ENCODE measurements around the gene SLC16A9.
"Not testable (repeated sequence)": the region's sequence is repeated elsewhere in the genome, so short reads cannot be mapped to it uniquely, and the experiment has no call there.

SLC16A9 gene

DNA sequence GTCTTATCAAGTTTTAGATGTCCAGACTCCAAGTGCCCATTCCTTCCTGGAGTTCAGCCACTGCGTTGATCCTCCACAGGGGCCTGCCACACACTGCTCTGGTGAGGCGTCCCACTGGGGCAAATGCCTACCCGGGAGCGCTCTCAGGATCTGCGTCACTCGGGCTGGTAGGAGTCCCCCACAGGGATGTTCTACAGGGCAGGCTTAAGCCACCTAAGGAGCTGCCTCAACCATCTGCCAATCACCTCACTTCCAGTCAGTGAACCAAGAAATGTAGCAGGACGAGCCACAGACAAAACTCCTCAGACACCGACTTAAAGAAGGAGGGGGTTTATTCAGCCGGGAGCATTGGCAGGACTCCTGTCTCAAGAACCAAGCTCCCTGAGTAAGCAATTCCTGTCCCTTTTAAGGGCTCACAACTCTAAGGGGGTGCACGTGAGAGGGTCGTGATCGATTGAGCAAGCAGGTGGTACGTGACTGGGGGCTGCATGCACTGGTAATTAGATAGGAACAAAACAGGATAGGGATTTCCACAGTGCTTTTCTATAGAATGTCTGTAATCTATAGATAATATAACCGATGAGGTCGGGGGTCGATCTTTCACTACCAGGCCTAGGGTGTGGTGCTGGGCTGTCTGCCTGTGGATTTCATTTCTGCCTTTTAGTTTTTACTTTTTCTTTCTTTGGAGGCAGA, 23.8 kb upstream of the SLC16A9 start:
- not testable (repeated sequence) for H3K36me3 Mint-ChIP-seq; H3K4me3 Mint-ChIP-seq; H3K9me3 Mint-ChIP-seq (ENCODE audit: low read depth); H3K27me3 Mint-ChIP-seq; H3K27ac Mint-ChIP-seq; H3K4me1 Mint-ChIP-seq (ENCODE audit: low read depth)

- not testable (repeated sequence) for H3K27me3 Mint-ChIP-seq; H3K36me3 Mint-ChIP-seq; H3K4me1 Mint-ChIP-seq (ENCODE audit: low read depth); H3K27ac Mint-ChIP-seq; H3K9me3 Mint-ChIP-seq (ENCODE audit: low read depth); H3K4me3 Mint-ChIP-seq
These were observed 23.2 kb upstream of the SLC16A9 start for GRCh38 chr10:59732849-59733248.

GRCh38 chr10:59729167-59729566, 19.5 kb upstream of the SLC16A9 start:
- H3K9me3 Mint-ChIP-seq (ENCODE audit: low read depth) = not testable (repeated sequence)

GRCh38 chr10:59724098-59724938, 14.7 kb upstream of the SLC16A9 start:
- Mint-ChIP-seq H3K4me3 (no peak overlapping the region), H3K36me3 (no peaks in the 10 kb centered on the region)

More at GRCh38 chr10:59729167-59729566, 19.5 kb upstream of the SLC16A9 start:
- not testable (repeated sequence) for H3K27ac Mint-ChIP-seq; H3K27me3 Mint-ChIP-seq; H3K4me3 Mint-ChIP-seq; H3K4me1 Mint-ChIP-seq (ENCODE audit: low read depth); H3K36me3 Mint-ChIP-seq

GRCh38 chr10:59720377-59720776, 10.7 kb upstream of the SLC16A9 start:
- Mint-ChIP-seq H3K27me3 (peaks cover 1% of the 10 kb centered on the region), H3K27ac (no peak overlapping the region), H3K9me3 (ENCODE audit: low read depth) (peaks cover 4% of the 10 kb centered on the region), H3K4me1 (ENCODE audit: low read depth) (no peaks in the 10 kb centered on the region), H3K36me3 (no peaks in the 10 kb centered on the region), H3K4me3 (no peak overlapping the region)

More at GRCh38 chr10:59724098-59724938, 14.7 kb upstream of the SLC16A9 start:
- no peak overlapping the region for H3K27ac Mint-ChIP-seq
- no peaks in the 10 kb centered on the region for H3K4me1 Mint-ChIP-seq (ENCODE audit: low read depth)
- H3K27me3 Mint-ChIP-seq = peaks cover 1% of the 10 kb centered on the region
- H3K9me3 Mint-ChIP-seq (ENCODE audit: low read depth) = peaks cover 4% of the 10 kb centered on the region

DNA sequence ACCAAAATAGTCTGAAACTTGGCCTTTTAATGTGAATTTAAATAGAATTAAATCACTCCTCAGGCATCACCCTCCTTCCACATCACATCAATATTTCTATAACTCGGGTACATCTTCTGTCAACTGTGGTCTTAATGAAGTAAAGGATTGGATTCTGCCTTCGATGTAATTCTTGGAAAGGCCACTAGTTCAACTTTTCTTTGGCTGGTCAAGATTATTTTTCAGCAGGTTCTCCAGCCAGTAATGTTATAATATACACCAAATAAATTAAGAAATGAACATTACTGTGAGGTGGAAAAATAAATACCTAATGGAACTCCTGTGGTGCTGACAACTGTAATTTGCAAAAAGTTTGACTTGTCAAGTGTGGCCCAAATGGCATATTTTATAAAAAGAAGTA, 9.7 kb upstream of the SLC16A9 start:
- H3K4me3 Mint-ChIP-seq = no peak overlapping the region
- H3K4me1 Mint-ChIP-seq (ENCODE audit: low read depth) = no peaks in the 10 kb centered on the region
- H3K27ac Mint-ChIP-seq = no peak overlapping the region
- peaks cover 4% of the 10 kb centered on the region for H3K9me3 Mint-ChIP-seq (ENCODE audit: low read depth)
- peaks cover 4% of the 10 kb centered on the region for H3K27me3 Mint-ChIP-seq
- H3K36me3 Mint-ChIP-seq = no peaks in the 10 kb centered on the region

GRCh38 chr10:59718257-59718656, 8.6 kb upstream of the SLC16A9 start:
- Mint-ChIP-seq H3K36me3 (no peaks in the 10 kb centered on the region), H3K27ac (no peak overlapping the region), H3K27me3 (peaks cover 7% of the 10 kb centered on the region), H3K4me3 (no peak overlapping the region), H3K9me3 (ENCODE audit: low read depth) (peaks cover 4% of the 10 kb centered on the region), H3K4me1 (ENCODE audit: low read depth) (no peaks in the 10 kb centered on the region)

DNA sequence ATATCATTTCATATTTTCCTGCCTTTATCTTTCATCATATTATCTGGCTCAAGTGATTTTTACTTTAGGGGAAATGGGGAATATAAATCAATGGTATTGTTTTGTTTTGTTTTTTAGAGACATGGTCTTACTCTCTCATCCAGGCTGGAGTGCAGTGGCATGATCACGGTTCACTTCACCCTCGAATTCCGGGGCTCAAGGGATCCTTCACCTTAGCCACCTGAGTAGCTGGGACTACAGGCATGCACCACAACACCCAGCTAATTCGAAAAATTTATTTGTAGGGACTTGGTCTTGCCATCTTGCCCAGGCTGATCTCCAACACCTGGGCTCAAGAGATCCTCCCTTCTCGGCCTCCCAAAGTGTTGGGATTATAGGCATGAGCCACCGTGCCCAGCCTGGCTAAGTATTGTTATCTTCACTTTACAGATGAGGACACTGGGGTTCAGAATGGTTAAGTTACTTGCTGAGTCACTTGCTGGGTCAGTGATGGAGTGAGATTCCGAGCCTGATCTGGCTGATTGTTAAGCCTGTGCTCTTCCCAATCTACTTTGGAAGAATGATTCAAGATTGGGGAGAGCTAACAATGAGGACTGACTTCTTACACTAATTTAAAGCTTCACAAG, 3.7 kb upstream of the SLC16A9 start:
- no peak overlapping the region for H3K4me3 Mint-ChIP-seq
- H3K36me3 Mint-ChIP-seq = no peaks in the 10 kb centered on the region
- no peaks in the 10 kb centered on the region for H3K9me3 Mint-ChIP-seq (ENCODE audit: low read depth)
- no peaks in the 10 kb centered on the region for H3K4me1 Mint-ChIP-seq (ENCODE audit: low read depth)
- no peak overlapping the region for H3K27ac Mint-ChIP-seq
- H3K27me3 Mint-ChIP-seq = peaks cover 28% of the 10 kb centered on the region

DNA sequence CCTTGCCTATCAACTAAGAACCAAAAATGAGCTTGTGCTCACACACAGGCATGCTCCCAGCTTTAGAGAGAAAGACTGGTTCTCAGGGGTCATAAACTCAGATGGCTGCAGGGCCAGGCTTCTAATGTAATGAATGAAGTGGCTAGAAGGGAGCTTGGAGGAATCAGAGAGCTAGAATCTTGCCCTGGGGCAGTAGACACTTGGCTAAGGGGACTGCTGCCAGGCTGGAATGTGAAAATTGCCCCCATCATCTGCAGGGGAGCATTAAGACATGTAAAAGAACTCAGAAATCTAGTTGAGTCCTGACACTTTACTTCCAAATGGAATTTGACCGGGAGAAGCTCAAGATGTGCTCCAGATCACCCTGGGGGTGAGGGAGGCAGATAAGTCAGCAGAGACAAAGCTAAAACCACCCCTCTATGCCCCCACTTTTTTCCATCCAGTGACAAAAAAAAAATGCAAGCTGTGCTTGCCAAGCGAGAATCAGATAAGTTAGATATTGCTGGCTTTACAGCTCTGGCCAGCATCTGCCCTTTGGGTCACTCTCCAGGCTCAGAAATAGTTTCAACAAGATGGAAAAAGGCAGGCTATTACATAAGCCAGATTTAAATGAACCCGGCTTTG, 2.3 kb upstream of the SLC16A9 start:
- Mint-ChIP-seq H3K4me1 (ENCODE audit: low read depth) (no peaks in the 10 kb centered on the region), H3K9me3 (ENCODE audit: low read depth) (no peaks in the 10 kb centered on the region), H3K4me3 (no peak overlapping the region), H3K27me3 (peaks cover 33% of the 10 kb centered on the region), H3K36me3 (no peaks in the 10 kb centered on the region), H3K27ac (no peak overlapping the region)

GRCh38 chr10:59708816-59709394, 745 bp downstream of the SLC16A9 start:
- H3K4me1 Mint-ChIP-seq (ENCODE audit: low read depth) = no peaks in the 10 kb centered on the region
- H3K4me3 Mint-ChIP-seq = peak overlapping the region; percentile 46
- H3K9me3 Mint-ChIP-seq (ENCODE audit: low read depth) = no peaks in the 10 kb centered on the region
- peaks cover 44% of the 10 kb centered on the region for H3K27me3 Mint-ChIP-seq
- H3K27ac Mint-ChIP-seq = no peak overlapping the region
- H3K36me3 Mint-ChIP-seq = no peaks in the 10 kb centered on the region

- Mint-ChIP-seq H3K36me3 (no peaks in the 10 kb centered on the region), H3K4me3 (no peak overlapping the region), H3K27me3 (peaks cover 41% of the 10 kb centered on the region), H3K4me1 (ENCODE audit: low read depth) (no peaks in the 10 kb centered on the region), H3K9me3 (ENCODE audit: low read depth) (no peaks in the 10 kb centered on the region), H3K27ac (no peak overlapping the region)
These were observed 2.5 kb downstream of the SLC16A9 start for GRCh38 chr10:59706851-59707797.

DNA sequence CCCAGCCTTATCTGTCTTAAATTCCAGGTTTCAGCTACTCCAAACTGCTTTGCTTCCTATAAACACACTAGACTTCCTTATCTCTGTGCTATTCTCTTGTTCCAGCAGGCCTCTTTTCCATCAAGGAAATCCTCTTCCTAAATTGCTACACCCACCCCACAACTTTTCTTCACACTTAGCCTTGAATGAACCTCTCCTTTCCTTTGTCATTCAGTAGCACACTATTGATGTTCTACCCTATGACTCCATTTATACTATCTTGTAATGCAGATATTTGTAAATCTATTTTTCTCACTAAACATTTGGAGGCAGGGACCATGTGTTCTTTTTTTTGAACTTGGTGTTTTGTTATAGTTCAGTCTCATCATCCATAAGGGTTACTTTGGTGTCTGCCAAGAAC, 3.7 kb downstream of the SLC16A9 start:
- peaks cover 41% of the 10 kb centered on the region for H3K27me3 Mint-ChIP-seq
- H3K4me3 Mint-ChIP-seq = no peak overlapping the region
- no peaks in the 10 kb centered on the region for H3K36me3 Mint-ChIP-seq
- no peak overlapping the region for H3K27ac Mint-ChIP-seq
- no peaks in the 10 kb centered on the region for H3K9me3 Mint-ChIP-seq (ENCODE audit: low read depth)
- no peaks in the 10 kb centered on the region for H3K4me1 Mint-ChIP-seq (ENCODE audit: low read depth)

- no peak overlapping the region for H3K27ac Mint-ChIP-seq
- no peaks in the 10 kb centered on the region for H3K4me1 Mint-ChIP-seq (ENCODE audit: low read depth)
- H3K36me3 Mint-ChIP-seq = no peaks in the 10 kb centered on the region
- peaks cover 40% of the 10 kb centered on the region for H3K27me3 Mint-ChIP-seq
- H3K4me3 Mint-ChIP-seq = no peak overlapping the region
- no peaks in the 10 kb centered on the region for H3K9me3 Mint-ChIP-seq (ENCODE audit: low read depth)
These were observed 5.0 kb downstream of the SLC16A9 start for GRCh38 chr10:59704630-59705029.

DNA sequence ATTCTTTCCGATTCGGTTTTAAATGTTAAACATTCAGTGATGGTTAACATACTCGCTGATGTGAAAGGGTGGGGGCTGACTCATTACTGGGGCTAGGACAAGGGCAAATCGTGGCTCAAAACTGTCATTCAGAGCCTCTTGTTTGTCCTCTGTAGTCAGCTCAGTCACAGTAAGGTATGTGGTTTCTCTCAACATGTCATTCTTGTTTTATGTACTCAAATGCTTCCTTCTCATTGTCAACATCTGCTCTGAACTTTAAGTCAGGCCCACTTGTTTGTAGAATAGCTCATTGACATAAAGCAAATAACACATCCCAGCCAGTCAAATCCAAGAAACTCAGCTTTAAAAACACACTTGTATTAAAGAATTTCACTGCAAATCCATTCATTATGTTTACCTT, 7.3 kb downstream of the SLC16A9 start:
- Mint-ChIP-seq H3K4me3 (no peak overlapping the region), H3K36me3 (no peaks in the 10 kb centered on the region), H3K27me3 (peaks cover 36% of the 10 kb centered on the region), H3K27ac (no peak overlapping the region), H3K9me3 (ENCODE audit: low read depth) (no peaks in the 10 kb centered on the region), H3K4me1 (ENCODE audit: low read depth) (no peaks in the 10 kb centered on the region)

All from activated naive CD8-positive, alpha-beta T cell (primary cell).